ENCODE measurements around the gene TEN1. TPM values are rescaled to one million over a fixed set of nuclear protein-coding genes. Genes with fewer than 3 reads are reported as not detected.

The TEN1 gene
- total RNA-seq, 3 donors from 2014 or later (not counting 1 experiment from before 2014, with no cell fraction given), result 23.0 to 30.7 (median 24.3) TPM

GRCh38 chr17:76046064-76046463, 67.0 kb downstream of the TEN1 start:
- H3K4me3 Mint-ChIP-seq, result no peak overlapping the region
- H3K27ac Mint-ChIP-seq, result no peak overlapping the region
- DNase-seq, result no peak
- H3K27me3 Mint-ChIP-seq (ENCODE audit: low read depth in 2 of 2), result no peaks in the 10 kb centered on the region
- WGBS (ENCODE audit: insufficient coverage), result 94% methylated on average over 8 of the region's 8 CpGs
- no peak for ATAC-seq
- no peaks in the 10 kb centered on the region for H3K27me3 ChIP-seq (ENCODE audit: control insufficient read depth, insufficient read depth, low read length)
- H3K9me3 ChIP-seq (ENCODE audit: control insufficient read depth, insufficient read depth, low read length), result no peaks in the 10 kb centered on the region
- peaks cover 0 to 11% of the 10 kb centered on the region in 2 donors for H3K4me1 Mint-ChIP-seq
- H3K4me3 ChIP-seq (ENCODE audit: low read length), result no peak overlapping the region
- H3K27ac ChIP-seq (ENCODE audit: low read length), result no peak overlapping the region
- TF ChIP-seq CTCF (IDR thresholded peaks at IDR 0.05), result no peak
- no peaks in the 10 kb centered on the region for H3K9me3 Mint-ChIP-seq
- peaks cover 94% of the 10 kb centered on the region for H3K36me3 ChIP-seq (ENCODE audit: control insufficient read depth, insufficient read depth, low read length)
- intact Hi-C loops (cut with micrococcal nuclease), result no loop called here
- H3K4me1 ChIP-seq (ENCODE audit: control insufficient read depth, insufficient read depth, low read length), result no peaks in the 10 kb centered on the region
- H3K36me3 Mint-ChIP-seq, result peaks cover 38% of the 10 kb centered on the region

- ATAC-seq (no peak), DNase-seq (no peak)
- peak overlapping the region in 1 of 2 donors; percentile 25 for H3K27ac Mint-ChIP-seq
- Histone ChIP-seq H3K9me3 (ENCODE audit: control insufficient read depth, insufficient read depth, low read length) (no peaks in the 10 kb centered on the region), H3K27ac (ENCODE audit: low read length) (no peak overlapping the region), H3K4me1 (ENCODE audit: control insufficient read depth, insufficient read depth, low read length) (no peaks in the 10 kb centered on the region), H3K27me3 (ENCODE audit: control insufficient read depth, insufficient read depth, low read length) (no peaks in the 10 kb centered on the region), H3K4me3 (ENCODE audit: low read length) (no peak overlapping the region), H3K36me3 (ENCODE audit: control insufficient read depth, insufficient read depth, low read length) (peaks cover 86% of the 10 kb centered on the region)
- H3K27me3 Mint-ChIP-seq (ENCODE audit: low read depth in 2 of 2), result no peaks in the 10 kb centered on the region
- 82% methylated on average over 9 of the region's 9 CpGs for WGBS (ENCODE audit: insufficient coverage)
- H3K4me3 Mint-ChIP-seq, result no peak overlapping the region
- H3K9me3 Mint-ChIP-seq, result no peaks in the 10 kb centered on the region
- intact Hi-C loops (cut with micrococcal nuclease), result no loop called here
- no peak for TF ChIP-seq CTCF (IDR thresholded peaks at IDR 0.05)
- H3K4me1 Mint-ChIP-seq, result peaks cover 0 to 15% of the 10 kb centered on the region in 2 donors
- peaks cover 38% of the 10 kb centered on the region for H3K36me3 Mint-ChIP-seq
Measured at GRCh38 chr17:76048025-76048605, 69.1 kb downstream of the TEN1 start.

GRCh38 chr17:76048711-76049110, 69.7 kb downstream of the TEN1 start:
- Histone ChIP-seq H3K36me3 (ENCODE audit: control insufficient read depth, insufficient read depth, low read length) (peaks cover 86% of the 10 kb centered on the region), H3K4me1 (ENCODE audit: control insufficient read depth, insufficient read depth, low read length) (no peaks in the 10 kb centered on the region), H3K27ac (ENCODE audit: low read length) (no peak overlapping the region), H3K9me3 (ENCODE audit: control insufficient read depth, insufficient read depth, low read length) (no peaks in the 10 kb centered on the region), H3K27me3 (ENCODE audit: control insufficient read depth, insufficient read depth, low read length) (no peaks in the 10 kb centered on the region), H3K4me3 (ENCODE audit: low read length) (no peak overlapping the region)
- intact Hi-C loops (cut with micrococcal nuclease), result no loop called here
- no peaks in the 10 kb centered on the region for H3K9me3 Mint-ChIP-seq
- H3K27me3 Mint-ChIP-seq (ENCODE audit: low read depth in 2 of 2), result no peaks in the 10 kb centered on the region
- ATAC-seq, result no peak
- TF ChIP-seq CTCF (IDR thresholded peaks at IDR 0.05), result no peak
- H3K4me1 Mint-ChIP-seq, result peaks cover 0 to 15% of the 10 kb centered on the region in 2 donors
- 83% methylated on average over 9 of the region's 9 CpGs for WGBS (ENCODE audit: insufficient coverage)
- H3K36me3 Mint-ChIP-seq, result peaks cover 35% of the 10 kb centered on the region
- H3K4me3 Mint-ChIP-seq, result no peak overlapping the region
- H3K27ac Mint-ChIP-seq, result peak overlapping the region; percentile 33 to 56
- peak in 1 of 2 donors; percentile 45 for DNase-seq

- intact Hi-C loops (cut with micrococcal nuclease), result no loop called here
- Mint-ChIP-seq H3K4me3 (no peak overlapping the region), H3K36me3 (peaks cover 30% of the 10 kb centered on the region), H3K27me3 (ENCODE audit: low read depth in 2 of 2) (no peaks in the 10 kb centered on the region), H3K9me3 (no peaks in the 10 kb centered on the region), H3K4me1 (peaks cover 0 to 15% of the 10 kb centered on the region in 2 donors), H3K27ac (peak overlapping the region; percentile 33 to 56)
- no peak for TF ChIP-seq CTCF (IDR thresholded peaks at IDR 0.05)
- ATAC-seq (no peak), DNase-seq (no peak)
- Histone ChIP-seq H3K4me1 (ENCODE audit: control insufficient read depth, insufficient read depth, low read length) (no peaks in the 10 kb centered on the region), H3K9me3 (ENCODE audit: control insufficient read depth, insufficient read depth, low read length) (no peaks in the 10 kb centered on the region), H3K36me3 (ENCODE audit: control insufficient read depth, insufficient read depth, low read length) (peaks cover 86% of the 10 kb centered on the region), H3K27me3 (ENCODE audit: control insufficient read depth, insufficient read depth, low read length) (no peaks in the 10 kb centered on the region), H3K27ac (ENCODE audit: low read length) (no peak overlapping the region), H3K4me3 (ENCODE audit: low read length) (no peak overlapping the region)
- 97% methylated on average over 3 of the region's 3 CpGs for WGBS (ENCODE audit: insufficient coverage)
Measured at GRCh38 chr17:76049239-76049638, 70.2 kb downstream of the TEN1 start.
